ENCODE data around the gene FBLN1.
"Not testable (repeated sequence)": the region's sequence is repeated elsewhere in the genome, so short reads cannot be mapped to it uniquely, and the experiment has no call there.

Gene FBLN1

GRCh38 chr22:45554040-45554406 lies 51.3 kb downstream of the FBLN1 start:
- Histone ChIP-seq H3K27me3 (ENCODE audit: insufficient read depth, low read length, poor library complexity, severe bottlenecking) (no peaks in the 10 kb centered on the region), H3K4me3 (ENCODE audit: low read length, poor library complexity, severe bottlenecking) (no peak overlapping the region), H3K9ac (ENCODE audit: low read depth, low read length, poor library complexity, severe bottlenecking) (no peak overlapping the region), H3K36me3 (ENCODE audit: insufficient read depth, low read length) (no peaks in the 10 kb centered on the region), H3F3A (ENCODE audit: low read depth) (no peaks in the 10 kb centered on the region), H4K20me1 (ENCODE audit: insufficient read depth, low read length, poor library complexity, severe bottlenecking) (no peaks in the 10 kb centered on the region), H3K79me2 (ENCODE audit: insufficient read depth, low read length) (no peaks in the 10 kb centered on the region), H3K4me1 (ENCODE audit: insufficient read depth, low read length, poor library complexity, severe bottlenecking) (no peaks in the 10 kb centered on the region), H2AFZ (ENCODE audit: low read length) (no peak overlapping the region), H3K9me2 (replicated peaks; ENCODE audit: low read depth, low read length) (no peaks in the 10 kb centered on the region), H3K9me3 (ENCODE audit: insufficient read depth, low read depth, low read length) (no peaks in the 10 kb centered on the region), H3K4me2 (ENCODE audit: low read depth, low read length, poor library complexity, severe bottlenecking) (no peak overlapping the region)
- no peak; the same call in 1 of the 2 replicates for TF ChIP-seq CTCF (conservative IDR thresholded peaks at IDR 0.05; ENCODE audit: low read length)

GRCh38 chr22:45554861-45555260 lies 52.2 kb downstream of the FBLN1 start:
- Histone ChIP-seq H4K20me1 (ENCODE audit: insufficient read depth, low read length, poor library complexity, severe bottlenecking) (no peaks in the 10 kb centered on the region), H3K4me2 (ENCODE audit: low read depth, low read length, poor library complexity, severe bottlenecking) (no peak overlapping the region), H3K27me3 (ENCODE audit: insufficient read depth, low read length, poor library complexity, severe bottlenecking) (no peaks in the 10 kb centered on the region), H3K4me3 (ENCODE audit: low read length, poor library complexity, severe bottlenecking) (no peak overlapping the region), H3K4me1 (ENCODE audit: insufficient read depth, low read length, poor library complexity, severe bottlenecking) (no peaks in the 10 kb centered on the region), H3K9ac (ENCODE audit: low read depth, low read length, poor library complexity, severe bottlenecking) (no peak overlapping the region), H3K36me3 (ENCODE audit: insufficient read depth, low read length) (no peaks in the 10 kb centered on the region), H3K9me2 (replicated peaks; ENCODE audit: low read depth, low read length) (no peaks in the 10 kb centered on the region), H3K9me3 (ENCODE audit: insufficient read depth, low read depth, low read length) (no peaks in the 10 kb centered on the region), H3F3A (ENCODE audit: low read depth) (no peaks in the 10 kb centered on the region), H3K79me2 (ENCODE audit: insufficient read depth, low read length) (no peaks in the 10 kb centered on the region), H2AFZ (ENCODE audit: low read length) (no peak overlapping the region)
- no peak for TF ChIP-seq EZH2phosphoT487 (IDR thresholded peaks at IDR 0.05; ENCODE audit: borderline replicate concordance)
- no peak for TF ChIP-seq CTCF (conservative IDR thresholded peaks at IDR 0.05; ENCODE audit: low read length)

- not testable (repeated sequence) for H2AFZ ChIP-seq (ENCODE audit: low read length); H3F3A ChIP-seq (ENCODE audit: low read depth); H3K36me3 ChIP-seq (ENCODE audit: insufficient read depth, low read length)
These were observed 55.2 kb downstream of the FBLN1 start for GRCh38 chr22:45557926-45558325.

GRCh38 chr22:45560092-45560491 lies 57.4 kb downstream of the FBLN1 start:
- H3K4me1 ChIP-seq (ENCODE audit: insufficient read depth, low read length, poor library complexity, severe bottlenecking); H3K9ac ChIP-seq (ENCODE audit: low read depth, low read length, poor library complexity, severe bottlenecking); H3F3A ChIP-seq (ENCODE audit: low read depth); H3K36me3 ChIP-seq (ENCODE audit: insufficient read depth, low read length); H3K9me2 ChIP-seq (replicated peaks; ENCODE audit: low read depth, low read length); H3K9me3 ChIP-seq (ENCODE audit: insufficient read depth, low read depth, low read length); H3K4me3 ChIP-seq (ENCODE audit: low read length, poor library complexity, severe bottlenecking); H2AFZ ChIP-seq (ENCODE audit: low read length); H3K79me2 ChIP-seq (ENCODE audit: insufficient read depth, low read length); H3K27me3 ChIP-seq (ENCODE audit: insufficient read depth, low read length, poor library complexity, severe bottlenecking); H3K4me2 ChIP-seq (ENCODE audit: low read depth, low read length, poor library complexity, severe bottlenecking); H4K20me1 ChIP-seq (ENCODE audit: insufficient read depth, low read length, poor library complexity, severe bottlenecking): not testable (repeated sequence)

More at GRCh38 chr22:45557926-45558325, 55.2 kb downstream of the FBLN1 start:
- H3K79me2 ChIP-seq (ENCODE audit: insufficient read depth, low read length); H3K27me3 ChIP-seq (ENCODE audit: insufficient read depth, low read length, poor library complexity, severe bottlenecking); H3K9ac ChIP-seq (ENCODE audit: low read depth, low read length, poor library complexity, severe bottlenecking); H3K4me2 ChIP-seq (ENCODE audit: low read depth, low read length, poor library complexity, severe bottlenecking); H3K9me2 ChIP-seq (replicated peaks; ENCODE audit: low read depth, low read length); H3K9me3 ChIP-seq (ENCODE audit: insufficient read depth, low read depth, low read length); H3K4me1 ChIP-seq (ENCODE audit: insufficient read depth, low read length, poor library complexity, severe bottlenecking); H4K20me1 ChIP-seq (ENCODE audit: insufficient read depth, low read length, poor library complexity, severe bottlenecking); H3K4me3 ChIP-seq (ENCODE audit: low read length, poor library complexity, severe bottlenecking): not testable (repeated sequence)

GRCh38 chr22:45560761-45561160 lies 58.1 kb downstream of the FBLN1 start:
- not testable (repeated sequence) for H4K20me1 ChIP-seq (ENCODE audit: insufficient read depth, low read length, poor library complexity, severe bottlenecking); H3K9me2 ChIP-seq (replicated peaks; ENCODE audit: low read depth, low read length); H3K4me1 ChIP-seq (ENCODE audit: insufficient read depth, low read length, poor library complexity, severe bottlenecking); H3K79me2 ChIP-seq (ENCODE audit: insufficient read depth, low read length); H3K9ac ChIP-seq (ENCODE audit: low read depth, low read length, poor library complexity, severe bottlenecking); H3K9me3 ChIP-seq (ENCODE audit: insufficient read depth, low read depth, low read length); H3K4me2 ChIP-seq (ENCODE audit: low read depth, low read length, poor library complexity, severe bottlenecking); H3K4me3 ChIP-seq (ENCODE audit: low read length, poor library complexity, severe bottlenecking); H2AFZ ChIP-seq (ENCODE audit: low read length); H3K27me3 ChIP-seq (ENCODE audit: insufficient read depth, low read length, poor library complexity, severe bottlenecking); H3K36me3 ChIP-seq (ENCODE audit: insufficient read depth, low read length); H3F3A ChIP-seq (ENCODE audit: low read depth)
